IPS-18a (cell line): ENCODE data around the gene HIRIP3.
A peak's percentile ranks its signal among the peaks of the same experiment; 100 is the strongest.

Experiments used
- H3K27ac ChIP-seq: one replicate; pipeline ENCODE4 v1.5.1; 2013; ENCODE audit warnings: low read length
- H3K27me3 ChIP-seq: one replicate; pipeline ENCODE4 v1.6.1; 2013; ENCODE audit warnings: mild to moderate bottlenecking, low read length; ENCODE audit not compliant: control insufficient read depth, insufficient read depth
- H3K36me3 ChIP-seq: one replicate; pipeline ENCODE4 v1.6.1; 2013; ENCODE audit warnings: low read depth, low read length; ENCODE audit not compliant: control insufficient read depth
- H3K4me1 ChIP-seq: one replicate; pipeline ENCODE4 v1.6.1; 2013; ENCODE audit warnings: low read depth, low read length; ENCODE audit not compliant: control insufficient read depth
- H3K4me3 ChIP-seq: one replicate; pipeline ENCODE4 v1.5.1; 2013; ENCODE audit warnings: low read length
- H3K9ac ChIP-seq: one replicate; pipeline ENCODE4 v1.6.1; 2013; ENCODE audit warnings: mild to moderate bottlenecking, low read length, moderate library complexity
- H3K9me3 ChIP-seq: one replicate; pipeline ENCODE4 v1.6.1; 2013; ENCODE audit warnings: low read depth, low read length; ENCODE audit not compliant: control insufficient read depth

Gene HIRIP3

DNA sequence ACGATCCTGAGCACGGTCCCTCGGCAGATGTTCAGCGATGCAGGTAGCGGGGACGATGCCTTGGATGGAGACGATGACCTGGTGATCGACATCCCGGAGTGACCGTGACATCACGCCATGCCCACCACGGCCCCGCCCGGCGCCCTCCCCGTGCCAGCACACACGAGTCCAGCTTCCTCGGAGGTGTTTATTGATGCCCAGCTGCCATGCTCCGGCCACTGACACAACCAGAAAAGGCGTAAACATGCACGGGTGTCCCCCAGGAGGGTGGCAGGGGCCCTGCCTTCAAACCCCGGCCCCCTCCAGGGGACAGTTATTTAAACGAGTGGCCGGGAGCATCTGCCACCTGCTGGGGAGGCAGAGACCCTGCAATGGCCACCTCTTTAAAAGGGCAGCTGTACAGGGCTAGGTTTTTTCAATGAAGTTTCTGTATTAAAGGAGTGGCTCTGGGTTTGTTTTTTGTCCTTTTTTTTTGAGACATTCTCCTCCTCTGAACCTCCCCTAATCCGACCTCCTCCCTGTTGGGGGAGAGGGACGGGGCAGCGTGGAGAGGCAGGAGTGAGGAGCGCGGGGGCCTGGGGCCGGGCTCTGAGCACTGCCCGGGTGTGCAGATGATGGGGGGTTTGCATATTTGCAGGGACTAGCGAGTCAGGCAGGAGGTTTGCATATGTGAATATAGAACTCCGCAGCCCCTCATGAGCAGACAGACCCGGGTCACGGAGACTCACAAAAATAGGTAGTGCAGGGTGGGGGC lies 10.1 kb upstream of the HIRIP3 start:
- Histone ChIP-seq H3K4me1 (peaks cover 5% of the 10 kb centered on the region), H3K9ac (no peak overlapping the region), H3K4me3 (no peak overlapping the region), H3K27ac (no peak overlapping the region), H3K36me3 (no peaks in the 10 kb centered on the region), H3K9me3 (no peaks in the 10 kb centered on the region), H3K27me3 (peaks cover 13% of the 10 kb centered on the region)

DNA sequence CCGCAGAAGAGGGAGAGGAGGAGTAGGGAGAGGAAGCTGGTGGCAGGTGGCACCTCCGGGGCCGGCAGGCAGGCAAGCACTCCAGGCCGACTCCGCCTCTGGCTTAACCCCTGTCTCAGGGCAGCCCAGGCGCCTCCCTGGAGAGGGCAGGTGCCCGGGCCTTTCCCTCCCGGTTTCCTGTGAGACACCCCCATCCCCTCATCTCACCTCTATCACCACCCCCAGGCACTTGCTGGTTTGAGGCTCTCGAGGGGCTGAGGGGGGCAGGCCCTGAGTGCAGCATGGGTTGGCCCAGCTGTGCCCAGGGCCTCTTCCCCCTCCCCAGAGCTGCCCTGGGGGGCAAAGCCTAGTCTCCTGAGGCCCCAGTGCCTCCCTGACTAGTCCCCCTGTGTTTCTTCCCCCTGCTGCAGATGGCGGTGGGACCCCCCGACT lies 9.4 kb upstream of the HIRIP3 start:
- H3K4me1 ChIP-seq: peaks cover 8% of the 10 kb centered on the region
- H3K4me3 ChIP-seq: no peak overlapping the region
- peaks cover 7% of the 10 kb centered on the region for H3K27me3 ChIP-seq
- H3K36me3 ChIP-seq: no peaks in the 10 kb centered on the region
- no peak overlapping the region for H3K9ac ChIP-seq
- no peak overlapping the region for H3K27ac ChIP-seq
- no peaks in the 10 kb centered on the region for H3K9me3 ChIP-seq

DNA sequence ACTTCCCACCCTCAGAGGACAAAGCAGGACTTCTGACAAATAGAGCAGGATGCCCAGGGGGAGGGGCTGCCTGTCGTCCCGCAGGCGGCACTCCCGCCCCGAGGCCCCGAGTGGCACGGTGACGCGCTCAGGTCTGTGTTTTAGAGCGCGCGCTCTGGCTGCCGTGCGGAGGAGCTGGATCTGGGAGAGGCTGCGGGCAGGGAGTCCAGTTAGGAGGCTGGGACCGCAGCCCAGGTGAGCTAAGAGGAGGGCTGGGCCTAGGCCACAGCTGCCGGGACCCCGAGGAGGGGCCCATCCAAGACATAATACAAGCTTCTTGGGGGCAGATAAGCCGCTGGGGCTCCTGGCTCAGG lies 9.0 kb upstream of the HIRIP3 start:
- no peaks in the 10 kb centered on the region for H3K9me3 ChIP-seq
- no peaks in the 10 kb centered on the region for H3K36me3 ChIP-seq
- no peak overlapping the region for H3K4me3 ChIP-seq
- no peak overlapping the region for H3K27ac ChIP-seq
- H3K4me1 ChIP-seq: peaks cover 8% of the 10 kb centered on the region
- H3K9ac ChIP-seq: no peak overlapping the region
- peaks cover 2% of the 10 kb centered on the region for H3K27me3 ChIP-seq

DNA sequence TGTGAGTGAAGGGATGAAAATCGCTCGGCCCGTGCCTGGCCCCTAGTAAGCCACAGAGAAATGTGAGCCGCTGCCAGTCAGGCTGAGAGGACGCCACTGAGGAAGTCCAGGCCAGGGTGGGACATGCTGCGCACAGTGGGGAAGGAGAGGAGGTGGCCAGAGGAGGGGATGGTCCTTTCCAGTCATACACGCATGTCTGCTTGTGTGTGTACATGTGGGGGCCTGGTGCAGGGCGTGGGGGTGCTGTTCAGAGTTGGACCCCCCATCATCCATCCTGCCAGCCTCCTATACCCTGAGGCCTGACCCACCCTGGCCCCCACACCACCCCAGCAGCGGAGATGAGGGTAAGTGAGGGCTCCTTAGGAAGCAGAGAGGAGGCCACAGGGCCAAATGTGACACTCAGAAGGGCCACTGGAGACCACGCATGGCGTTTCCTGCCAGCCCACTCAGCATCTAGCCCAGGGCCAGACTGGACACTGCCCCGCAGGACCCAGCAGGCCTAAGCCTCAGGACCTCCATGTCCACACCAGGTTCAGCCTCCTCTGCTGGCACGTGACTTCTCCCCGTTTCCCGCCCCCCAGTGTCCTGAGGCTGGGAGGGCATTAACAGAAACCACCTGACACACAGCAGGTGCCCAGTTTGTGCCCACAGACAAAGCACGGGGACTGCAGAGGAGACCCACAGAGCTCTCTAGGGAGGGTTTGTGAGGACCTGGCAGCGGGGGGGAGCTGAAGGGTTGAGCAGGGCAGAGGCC lies 8.4 kb upstream of the HIRIP3 start:
- Histone ChIP-seq H3K27me3 (no peaks in the 10 kb centered on the region), H3K4me3 (no peak overlapping the region), H3K36me3 (no peaks in the 10 kb centered on the region), H3K27ac (no peak overlapping the region), H3K4me1 (peaks cover 4% of the 10 kb centered on the region), H3K9ac (no peak overlapping the region), H3K9me3 (no peaks in the 10 kb centered on the region)

DNA sequence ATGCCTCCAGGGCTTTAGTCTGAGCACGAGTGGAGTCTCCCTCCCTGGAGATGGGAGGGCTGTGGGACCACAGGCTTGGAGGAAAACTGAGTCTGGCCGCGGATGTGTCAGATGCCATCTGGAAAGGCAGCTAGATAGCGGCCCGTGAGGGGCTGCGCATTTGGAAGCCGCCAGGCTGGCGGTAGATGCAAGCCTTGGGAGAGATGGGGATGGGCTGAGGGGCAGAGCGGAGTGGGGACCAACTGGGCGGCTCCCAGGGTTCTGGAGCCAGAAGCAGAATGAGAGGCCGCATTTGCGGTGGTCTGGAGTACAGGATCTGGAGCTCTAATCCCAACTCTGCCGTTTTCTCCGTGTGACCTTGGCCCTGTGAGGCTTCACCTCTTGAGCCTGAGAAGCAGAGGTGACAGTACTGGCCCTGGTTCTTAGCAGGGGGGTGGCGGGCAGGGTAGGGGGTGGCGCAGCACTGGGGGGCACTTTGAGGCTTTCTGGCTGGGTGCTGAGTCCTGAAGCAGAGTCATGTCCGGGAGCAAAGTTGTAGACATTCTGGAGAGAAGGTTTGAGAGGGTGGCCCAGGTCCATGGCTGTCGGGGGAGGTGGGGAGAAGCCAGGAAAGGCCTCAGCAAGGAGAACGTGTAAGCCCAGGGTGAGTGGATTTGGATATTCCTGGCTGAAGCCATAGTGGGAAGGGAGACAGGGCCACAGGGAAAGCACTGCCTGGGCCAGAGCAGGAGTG lies 7.4 kb upstream of the HIRIP3 start:
- Histone ChIP-seq H3K27me3 (no peaks in the 10 kb centered on the region), H3K9me3 (no peaks in the 10 kb centered on the region), H3K27ac (no peak overlapping the region), H3K4me1 (peaks cover 4% of the 10 kb centered on the region), H3K4me3 (no peak overlapping the region), H3K9ac (no peak overlapping the region), H3K36me3 (peaks cover 5% of the 10 kb centered on the region)

GRCh38 chr16:30000735-30001631 lies 5.6 kb upstream of the HIRIP3 start:
- no peak overlapping the region for H3K27ac ChIP-seq

DNA sequence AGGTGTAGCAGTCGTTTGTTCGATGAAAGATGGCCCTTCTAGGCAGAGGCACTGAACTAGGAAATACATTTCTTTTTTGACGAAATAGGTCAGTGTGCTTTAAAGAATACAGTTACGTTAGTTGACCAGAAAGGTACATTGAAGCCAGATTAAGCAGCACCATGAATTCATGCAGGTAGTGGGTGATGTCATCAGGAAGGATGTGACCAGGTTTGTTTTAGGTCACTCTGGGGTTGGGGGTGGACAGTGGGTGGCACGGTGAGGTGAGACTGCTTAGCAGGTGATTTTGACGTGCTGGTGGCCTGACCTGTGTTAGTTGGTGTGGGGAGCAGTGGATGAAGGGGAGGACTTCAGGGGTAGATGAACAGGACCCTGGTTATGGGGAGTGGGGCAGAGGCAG lies 4.2 kb upstream of the HIRIP3 start:
- Histone ChIP-seq H3K9ac (no peak overlapping the region), H3K36me3 (peaks cover 5% of the 10 kb centered on the region), H3K9me3 (no peaks in the 10 kb centered on the region), H3K27ac (no peak overlapping the region), H3K27me3 (no peaks in the 10 kb centered on the region), H3K4me1 (peaks cover 4% of the 10 kb centered on the region), H3K4me3 (no peak overlapping the region)

More at GRCh38 chr16:30000735-30001631, 5.6 kb upstream of the HIRIP3 start:
- Histone ChIP-seq H3K9ac (no peak overlapping the region), H3K4me1 (peaks cover 4% of the 10 kb centered on the region), H3K27me3 (no peaks in the 10 kb centered on the region), H3K36me3 (peaks cover 5% of the 10 kb centered on the region), H3K4me3 (peak overlapping the region; percentile 8), H3K9me3 (no peaks in the 10 kb centered on the region)

DNA sequence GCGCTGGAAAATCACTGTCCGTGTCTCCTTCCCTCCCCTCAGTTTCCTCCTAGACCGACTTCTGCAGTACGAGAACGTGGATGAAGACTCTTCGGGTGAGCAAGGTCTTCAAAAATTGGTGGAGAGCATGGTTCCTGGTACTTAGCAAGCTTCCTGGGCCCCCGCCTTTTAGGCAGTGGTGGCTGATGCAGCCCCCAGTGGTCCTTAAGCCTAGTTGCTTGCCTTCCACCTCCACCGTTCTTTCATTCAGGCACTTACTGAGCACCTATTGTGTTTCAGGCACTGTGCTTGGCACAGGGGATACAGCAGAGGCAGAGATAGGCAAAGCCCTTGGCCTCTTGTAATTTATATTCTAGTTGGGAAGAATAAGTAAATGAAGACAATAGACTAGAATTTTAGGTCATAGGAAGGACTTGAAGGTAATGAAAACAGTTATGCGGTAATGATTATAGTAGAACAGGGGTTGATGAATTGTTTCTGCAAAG lies 1.4 kb upstream of the HIRIP3 start:
- Histone ChIP-seq H3K36me3 (peaks cover 12% of the 10 kb centered on the region), H3K9ac (peak overlapping the region; percentile 86), H3K27ac (no peak overlapping the region), H3K9me3 (no peaks in the 10 kb centered on the region), H3K27me3 (no peaks in the 10 kb centered on the region), H3K4me3 (peak overlapping the region; percentile 80), H3K4me1 (peaks cover 4% of the 10 kb centered on the region)

DNA sequence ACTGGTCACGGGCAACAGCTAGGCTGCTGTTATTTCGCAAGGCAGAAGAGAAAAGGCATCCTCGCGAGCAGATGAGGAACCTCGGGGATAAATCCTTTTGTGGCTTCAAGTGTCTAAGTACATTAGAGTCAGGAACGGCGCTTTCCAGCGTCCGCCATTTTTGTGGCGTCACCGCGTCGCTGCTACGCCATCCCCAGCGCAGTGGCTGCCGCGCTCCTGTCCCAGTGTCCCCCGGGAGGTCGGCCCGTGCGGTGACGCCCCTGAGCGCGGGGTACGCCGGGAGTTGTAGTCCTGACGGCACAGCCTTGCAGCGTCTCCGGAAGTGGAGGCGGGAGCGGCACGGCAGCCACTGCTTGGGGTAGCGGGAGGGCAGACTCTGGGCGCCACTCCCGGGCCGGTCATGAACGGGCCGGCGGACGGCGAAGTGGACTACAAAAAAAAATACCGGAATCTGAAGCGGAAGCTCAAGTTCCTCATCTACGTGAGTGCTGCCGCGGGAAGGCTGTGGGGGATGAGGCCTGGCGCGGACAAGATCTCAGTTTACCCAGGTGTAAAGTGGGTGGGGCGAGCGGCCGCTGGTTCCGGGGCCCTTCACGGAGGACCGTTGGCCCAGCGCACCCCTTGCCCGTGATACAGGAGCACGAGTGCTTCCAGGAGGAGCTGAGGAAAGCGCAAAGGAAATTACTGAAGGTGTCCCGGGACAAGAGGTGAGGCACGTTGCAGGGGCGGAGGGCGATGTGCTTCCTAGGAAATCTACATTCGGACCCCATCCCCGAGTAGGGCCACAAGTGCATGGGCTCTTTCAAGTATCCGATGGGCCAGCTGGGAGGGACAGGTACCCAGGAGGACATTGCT lies 721 bp upstream of the HIRIP3 start, which contains the start of gene INO80E:
Gene INO80E, plus strand, starts transcription at position 331 of the 855 bp plus-strand sequence. Its CDS starts 70 bp downstream, at position 401.
- Histone ChIP-seq H3K4me1 (peaks cover 4% of the 10 kb centered on the region), H3K9ac (peak within 1 kb of the TSS; percentile 86), H3K9me3 (no peaks in the 10 kb centered on the region)

DNA sequence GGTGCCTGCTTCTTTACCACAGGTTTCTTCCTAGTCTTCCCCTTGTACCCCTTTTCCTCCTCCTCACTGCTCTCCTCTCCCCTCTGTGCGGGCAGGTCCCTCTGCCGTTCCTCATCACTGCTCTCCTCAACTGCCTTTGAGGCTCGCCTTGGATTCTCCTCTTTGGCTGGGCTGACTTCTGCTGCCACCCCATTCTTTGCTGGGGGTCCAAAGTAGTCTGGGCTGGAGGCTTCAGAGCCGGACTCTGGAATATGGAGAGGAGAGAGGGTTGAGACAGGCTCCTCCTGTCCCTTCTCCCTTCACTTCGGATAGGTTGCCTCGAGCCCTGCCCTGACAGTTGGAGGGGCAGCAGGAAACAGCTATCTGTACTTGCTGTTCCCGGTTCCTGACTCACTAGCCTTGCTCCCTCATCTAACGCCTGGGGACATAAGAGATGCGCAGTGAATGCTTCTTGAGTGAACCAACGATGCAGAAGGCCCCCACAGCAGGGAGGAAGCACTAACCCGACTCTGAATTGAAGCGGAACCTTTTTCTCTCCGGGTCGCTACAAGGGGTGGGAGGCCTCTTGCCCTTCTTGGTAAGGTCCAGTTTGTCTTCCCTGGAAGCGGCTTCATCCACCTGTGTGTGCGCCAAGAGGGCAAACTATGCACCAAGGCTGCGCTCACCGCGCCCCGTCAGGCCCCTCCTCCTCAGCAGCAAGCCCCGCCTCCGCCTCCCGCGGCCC lies 655 bp downstream of the HIRIP3 start:
- Histone ChIP-seq H3K4me1 (no peaks in the 10 kb centered on the region), H3K27ac (peak overlapping the region; percentile 85), H3K4me3 (peak overlapping the region; percentile 80), H3K9me3 (no peaks in the 10 kb centered on the region), H3K27me3 (no peaks in the 10 kb centered on the region), H3K9ac (peak overlapping the region; percentile 86), H3K36me3 (peaks cover 20% of the 10 kb centered on the region)

More for the DNA sequence above, 721 bp upstream of the HIRIP3 start, which contains the start of gene INO80E:
- Histone ChIP-seq H3K4me3 (peak within 1 kb of the TSS; percentile 80), H3K36me3 (peaks cover 12% of the 10 kb centered on the region), H3K27ac (peak within 1 kb of the TSS; percentile 85), H3K27me3 (no peaks in the 10 kb centered on the region)
